DND-41 (cell line): ENCODE measurements around the gene NRXN2.

Experiments
- ATAC-seq: fragments of 200-7000 bp; cut with Tn5 transposase; 3 replicates; pipeline ENCODE4 v1.9.1; 2021; ENCODE audit warnings: low read depth; ENCODE audit not compliant: insufficient read depth
- DNase-seq: peaks from one replicate; pipeline ENCODE4 v3.0.0-alpha.2; 2020
- H2AFZ ChIP-seq: 2 replicates; pipeline ENCODE4 v1.6.0; 2012; ENCODE audit warnings: low read depth, low read length
- H3K27ac ChIP-seq: 2 replicates; pipeline ENCODE4 v1.5.1; 2012; ENCODE audit warnings: low read length, inconsistent platforms
- H3K27me3 ChIP-seq: fragments of 200-600 bp; sonication (generic); 2 replicates; pipeline ENCODE4 v1.6.0; 2012; ENCODE audit warnings: low read length, mild to moderate bottlenecking, inconsistent platforms; ENCODE audit not compliant: insufficient read depth, poor library complexity
- H3K36me3 ChIP-seq: 2 replicates; pipeline ENCODE4 v1.5.1; 2012; ENCODE audit warnings: low read length, inconsistent platforms; ENCODE audit not compliant: insufficient read depth
- H3K4me1 ChIP-seq: 2 replicates; pipeline ENCODE4 v1.5.1; 2012; ENCODE audit warnings: mild to moderate bottlenecking, low read length; ENCODE audit not compliant: insufficient read depth
- H3K4me2 ChIP-seq: 2 replicates; pipeline ENCODE4 v1.6.0; 2012; ENCODE audit warnings: mild to moderate bottlenecking, moderate library complexity, low read length, inconsistent platforms; ENCODE audit not compliant: insufficient read depth
- H3K4me3 ChIP-seq, 2 experiments: fragments of 200-600 bp in 1 of 2; shearing (Covaris generic) in 1 of 2; 2 replicates each; pipeline ENCODE4 v1.5.1; 2012 to 2016; ENCODE audit warnings: inconsistent platforms in 2 of 2, low read length in 2 of 2, mild to moderate bottlenecking in 2 of 2, low read depth in 1 of 2, moderate library complexity in 1 of 2
- H3K79me2 ChIP-seq: 2 replicates; pipeline ENCODE4 v1.6.0; 2012; ENCODE audit warnings: low read length, inconsistent platforms; ENCODE audit not compliant: insufficient read depth
- H3K9ac ChIP-seq: 2 replicates; pipeline ENCODE4 v1.6.0; 2012; ENCODE audit warnings: low read depth, mild to moderate bottlenecking, inconsistent platforms, low read length, moderate library complexity
- H3K9me3 ChIP-seq: 2 replicates; pipeline ENCODE4 v1.5.1; 2012; ENCODE audit warnings: low read length, moderate library complexity, mild to moderate bottlenecking, inconsistent platforms; ENCODE audit not compliant: insufficient read depth, severe bottlenecking
- H4K20me1 ChIP-seq: 2 replicates; pipeline ENCODE4 v1.6.0; 2012; ENCODE audit warnings: low read length; ENCODE audit not compliant: insufficient read depth
- CTCF ChIP-seq: IDR thresholded peaks from 2 replicates; pipeline ENCODE4 v1.5.1; 2012; ENCODE audit warnings: borderline replicate concordance, low read length, moderate library complexity, mild to moderate bottlenecking; ENCODE audit not compliant: poor library complexity, severe bottlenecking; ENCODE audit errors: extremely low read depth
- EZH2 ChIP-seq: IDR thresholded peaks from 3 replicates; pipeline ENCODE4 v1.6.1; 2012; ENCODE audit warnings: borderline replicate concordance, low read depth, mild to moderate bottlenecking, moderate library complexity, low read length, inconsistent platforms; ENCODE audit not compliant: severe bottlenecking

NRXN2 gene

DNA sequence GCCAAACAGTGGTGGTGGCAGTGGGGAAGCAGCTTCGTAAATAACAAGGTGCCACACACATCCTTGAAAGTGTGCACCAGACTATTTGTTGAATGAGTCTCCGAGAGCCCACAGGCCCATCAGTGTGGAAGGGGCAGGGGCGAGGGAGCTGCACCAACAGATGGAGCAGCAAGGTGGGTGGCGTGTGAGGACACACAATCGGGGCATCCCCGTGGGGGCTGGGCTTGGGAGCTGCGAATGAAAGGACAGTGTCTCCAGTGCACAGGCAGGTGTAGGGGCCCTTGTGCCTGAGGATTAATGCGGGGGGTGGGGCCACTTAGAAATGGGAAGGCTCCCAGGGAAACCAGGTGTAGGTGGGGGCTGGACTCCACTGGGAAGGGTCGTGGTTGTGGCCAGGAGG lies 2.8 kb downstream of the NRXN2 start:
- no peak for DNase-seq
- ATAC-seq: no peak

GRCh38 chr11:64719406-64719805 lies 3.6 kb downstream of the NRXN2 start:
- H3K27ac ChIP-seq: no peak overlapping the region
- no peaks in the 10 kb centered on the region for H3K9me3 ChIP-seq
- DNase-seq: no peak
- ATAC-seq: no peak
- H3K4me3 ChIP-seq: no peak overlapping the region
- H3K4me1 ChIP-seq: peaks cover 13% of the 10 kb centered on the region
- H3K9ac ChIP-seq: no peak overlapping the region
- TF ChIP-seq EZH2 (no peak), CTCF (no peak)
- H3K4me2 ChIP-seq: no peak overlapping the region
- H3K79me2 ChIP-seq: no peaks in the 10 kb centered on the region
- H3K27me3 ChIP-seq: peaks cover 15% of the 10 kb centered on the region
- no peaks in the 10 kb centered on the region for H3K36me3 ChIP-seq
- H2AFZ ChIP-seq: no peak overlapping the region
- H4K20me1 ChIP-seq: 0 out of 2 replicates have a peak, but pooled peaks cover 6% of the 10 kb centered on the region

More for the DNA sequence above, 2.8 kb downstream of the NRXN2 start:
- Histone ChIP-seq H3K4me3 (no peak overlapping the region), H3K9ac (no peak overlapping the region), H3K27me3 (peaks cover 14% of the 10 kb centered on the region), H3K36me3 (no peaks in the 10 kb centered on the region), H4K20me1 (0 out of 2 replicates have a peak, but pooled peaks cover 6% of the 10 kb centered on the region), H3K4me2 (no peak overlapping the region), H3K27ac (no peak overlapping the region), H3K9me3 (no peaks in the 10 kb centered on the region), H3K4me1 (peaks cover 13% of the 10 kb centered on the region), H2AFZ (no peak overlapping the region), H3K79me2 (no peaks in the 10 kb centered on the region)
- TF ChIP-seq CTCF: no peak
- TF ChIP-seq EZH2: no peak

DNA sequence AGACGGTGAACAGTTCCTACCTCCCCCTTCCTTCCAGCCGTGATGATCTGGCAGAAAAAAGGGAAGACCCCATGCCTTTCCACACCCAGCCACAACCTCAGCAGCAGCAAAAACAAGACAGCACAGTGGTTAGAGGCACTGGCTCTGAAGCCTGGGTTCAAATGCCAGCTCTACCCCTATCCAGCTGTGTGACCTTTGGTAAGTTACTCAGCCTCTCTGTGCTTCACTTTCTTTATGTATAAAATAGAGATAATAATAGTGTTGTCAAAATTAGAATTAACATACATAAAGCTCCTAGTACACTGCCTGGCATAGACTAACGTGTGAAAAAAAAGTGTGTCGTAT lies 4.2 kb downstream of the NRXN2 start:
- H3K27me3 ChIP-seq: peaks cover 15% of the 10 kb centered on the region
- H3K27ac ChIP-seq: no peak overlapping the region
- TF ChIP-seq CTCF: no peak
- TF ChIP-seq EZH2: no peak
- H2AFZ ChIP-seq: no peak overlapping the region
- H3K79me2 ChIP-seq: no peaks in the 10 kb centered on the region
- no peak overlapping the region for H3K4me2 ChIP-seq
- H3K4me1 ChIP-seq: peaks cover 7% of the 10 kb centered on the region
- 0 out of 2 replicates have a peak, but pooled peaks cover 6% of the 10 kb centered on the region for H4K20me1 ChIP-seq
- no peak for ATAC-seq
- H3K36me3 ChIP-seq: no peaks in the 10 kb centered on the region
- H3K9me3 ChIP-seq: no peaks in the 10 kb centered on the region
- H3K4me3 ChIP-seq: no peak overlapping the region
- no peak overlapping the region for H3K9ac ChIP-seq
- DNase-seq: no peak
